ENCODE results near the gene GLRX5.

The GLRX5 gene

GRCh38 chr14:95494456-95494855, 40.4 kb upstream of the GLRX5 start:
- Histone ChIP-seq H3K9me3 (ENCODE audit: control insufficient read depth, low read length) (no peaks in the 10 kb centered on the region), H4K8ac (ENCODE audit: low read length) (no peak overlapping the region), H3K23ac (ENCODE audit: low read length in 2 of 2) (no peak overlapping the region), H3K4me3 (ENCODE audit: insufficient read depth in 1 of 2, low read depth in 1 of 2, low read length in 2 of 2) (no peak overlapping the region), H3K27ac (ENCODE audit: low read length, poor library complexity, severe bottlenecking) (no peak overlapping the region), H2BK15ac (ENCODE audit: low read depth, poor library complexity, severe bottlenecking) (no peak overlapping the region), H3K4ac (ENCODE audit: low read depth in 1 of 2, low read length in 2 of 2) (no peak overlapping the region), H2AFZ (ENCODE audit: low read depth, low read length) (no peak overlapping the region), H3K9ac (ENCODE audit: low read length) (no peak overlapping the region), H3K14ac (ENCODE audit: low read length in 2 of 2) (peak overlapping the region in 1 of 2 experiments; percentile 35), H2BK12ac (ENCODE audit: low read length in 2 of 2) (peak overlapping the region; percentile 9 to 73), H4K91ac (ENCODE audit: low read length) (peak overlapping the region; percentile 70), H3K4me2 (ENCODE audit: low read length, poor library complexity, severe bottlenecking) (no peak overlapping the region), H3K18ac (ENCODE audit: low read depth in 1 of 2, low read length in 2 of 2) (peak overlapping the region in 1 of 2 experiments; percentile 54), H3K27me3 (ENCODE audit: control insufficient read depth in 1 of 2, insufficient read depth in 1 of 2, low read length in 2 of 2) (no peaks in the 10 kb centered on the region), H2BK5ac (ENCODE audit: low read depth, low read length, poor library complexity, severe bottlenecking) (no peak overlapping the region), H3K79me1 (replicated peaks; ENCODE audit: low read length, poor library complexity, severe bottlenecking) (no peaks in the 10 kb centered on the region), H3K4me1 (ENCODE audit: control insufficient read depth, insufficient read depth, low read depth, low read length) (peaks cover 4% of the 10 kb centered on the region), H2AK5ac (ENCODE audit: low read length, severe bottlenecking) (no peak overlapping the region), H2BK120ac (ENCODE audit: low read depth, low read length) (no peak overlapping the region), H3K36me3 (ENCODE audit: control insufficient read depth in 1 of 2, insufficient read depth in 2 of 2, low read depth in 1 of 2, low read length in 2 of 2) (peaks cover 0 to 9% of the 10 kb centered on the region in 2 experiments)
- 97% methylated on average over 4 of the region's 4 CpGs for WGBS
- no peak for DNase-seq

DNA sequence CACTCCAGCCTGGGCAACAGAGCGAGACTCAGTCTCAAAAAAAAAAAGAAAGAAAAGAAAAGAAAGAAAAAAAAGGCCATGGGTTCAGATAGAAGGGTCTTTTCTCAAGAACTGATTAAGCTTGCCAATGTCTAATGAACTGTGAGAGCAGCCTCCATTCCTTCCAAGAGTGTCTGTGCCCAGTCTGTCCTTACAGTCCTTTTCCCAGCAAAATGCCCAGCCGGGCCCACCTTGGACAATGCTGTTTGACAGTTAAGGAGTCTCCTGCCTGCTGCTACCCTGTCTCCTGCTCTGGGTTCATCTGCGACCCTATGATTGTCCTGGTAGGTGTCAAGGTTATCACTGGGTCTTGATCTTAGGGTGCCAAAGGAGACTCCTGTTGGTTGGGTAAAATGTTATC, 39.8 kb upstream of the GLRX5 start:
- WGBS: 86% methylated on average over 2 of the region's 3 CpGs
- DNase-seq: no peak
- H3K4me1 ChIP-seq (ENCODE audit: control insufficient read depth, insufficient read depth, low read depth, low read length): peaks cover 4% of the 10 kb centered on the region
- H3K4me2 ChIP-seq (ENCODE audit: low read length, poor library complexity, severe bottlenecking): no peak overlapping the region
- H3K27me3 ChIP-seq (ENCODE audit: control insufficient read depth in 1 of 2, insufficient read depth in 1 of 2, low read length in 2 of 2): no peaks in the 10 kb centered on the region
- H3K18ac ChIP-seq (ENCODE audit: low read depth in 1 of 2, low read length in 2 of 2): peak overlapping the region; percentile 75 to 77
- peaks cover 0 to 9% of the 10 kb centered on the region in 2 experiments for H3K36me3 ChIP-seq (ENCODE audit: control insufficient read depth in 1 of 2, insufficient read depth in 2 of 2, low read depth in 1 of 2, low read length in 2 of 2)
- no peak overlapping the region for H3K4me3 ChIP-seq (ENCODE audit: insufficient read depth in 1 of 2, low read depth in 1 of 2, low read length in 2 of 2)
- H4K91ac ChIP-seq (ENCODE audit: low read length): no peak overlapping the region
- no peak overlapping the region for H2BK5ac ChIP-seq (ENCODE audit: low read depth, low read length, poor library complexity, severe bottlenecking)
- H4K8ac ChIP-seq (ENCODE audit: low read length): no peak overlapping the region
- H2BK12ac ChIP-seq (ENCODE audit: low read length in 2 of 2): peak overlapping the region; percentile 6 to 96
- H3K79me1 ChIP-seq (replicated peaks; ENCODE audit: low read length, poor library complexity, severe bottlenecking): no peaks in the 10 kb centered on the region
- H3K9ac ChIP-seq (ENCODE audit: low read length): no peak overlapping the region
- peak overlapping the region in 1 of 2 experiments; percentile 21 for H3K4ac ChIP-seq (ENCODE audit: low read depth in 1 of 2, low read length in 2 of 2)
- H3K23ac ChIP-seq (ENCODE audit: low read length in 2 of 2): no peak overlapping the region
- H3K14ac ChIP-seq (ENCODE audit: low read length in 2 of 2): peak overlapping the region in 1 of 2 experiments; percentile 53
- no peak overlapping the region for H2AK5ac ChIP-seq (ENCODE audit: low read length, severe bottlenecking)
- no peaks in the 10 kb centered on the region for H3K9me3 ChIP-seq (ENCODE audit: control insufficient read depth, low read length)
- H2BK15ac ChIP-seq (ENCODE audit: low read depth, poor library complexity, severe bottlenecking): no peak overlapping the region
- no peak overlapping the region for H2BK120ac ChIP-seq (ENCODE audit: low read depth, low read length)
- H3K27ac ChIP-seq (ENCODE audit: low read length, poor library complexity, severe bottlenecking): no peak overlapping the region
- no peak overlapping the region for H2AFZ ChIP-seq (ENCODE audit: low read depth, low read length)

DNA sequence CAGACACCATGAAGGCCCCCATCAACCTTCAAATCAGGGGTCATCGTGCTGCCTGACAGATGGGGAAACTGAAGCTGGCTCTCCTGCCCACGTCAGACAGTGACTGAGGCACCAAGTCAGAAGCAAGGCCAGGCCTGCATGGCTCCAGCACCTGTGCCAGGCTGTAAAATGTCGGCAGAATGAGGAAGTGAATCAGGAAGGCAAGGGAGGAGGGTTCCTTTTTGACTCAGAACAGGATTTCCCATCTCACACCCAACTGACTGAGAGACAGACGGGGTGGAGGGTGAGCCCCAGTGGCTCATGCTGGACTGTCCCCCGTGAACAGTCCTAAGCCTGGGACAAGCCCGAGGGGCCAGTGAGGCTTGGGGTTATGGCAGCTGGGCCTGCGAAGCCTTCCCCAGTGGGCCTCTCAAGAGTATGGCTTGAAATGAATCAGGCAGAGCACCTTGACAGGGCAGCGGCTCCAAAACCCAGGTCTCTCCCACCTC, 39.3 kb upstream of the GLRX5 start:
- peak overlapping the region; percentile 75 to 77 for H3K18ac ChIP-seq (ENCODE audit: low read depth in 1 of 2, low read length in 2 of 2)
- no peak overlapping the region for H4K8ac ChIP-seq (ENCODE audit: low read length)
- peaks cover 0 to 9% of the 10 kb centered on the region in 2 experiments for H3K36me3 ChIP-seq (ENCODE audit: control insufficient read depth in 1 of 2, insufficient read depth in 2 of 2, low read depth in 1 of 2, low read length in 2 of 2)
- no peak overlapping the region for H3K23ac ChIP-seq (ENCODE audit: low read length in 2 of 2)
- no peaks in the 10 kb centered on the region for H3K79me1 ChIP-seq (replicated peaks; ENCODE audit: low read length, poor library complexity, severe bottlenecking)
- H2BK15ac ChIP-seq (ENCODE audit: low read depth, poor library complexity, severe bottlenecking): no peak overlapping the region
- H4K91ac ChIP-seq (ENCODE audit: low read length): peak overlapping the region; percentile 29
- no peak overlapping the region for H3K9ac ChIP-seq (ENCODE audit: low read length)
- H2AK5ac ChIP-seq (ENCODE audit: low read length, severe bottlenecking): no peak overlapping the region
- H2BK120ac ChIP-seq (ENCODE audit: low read depth, low read length): no peak overlapping the region
- H3K4me2 ChIP-seq (ENCODE audit: low read length, poor library complexity, severe bottlenecking): no peak overlapping the region
- peak overlapping the region; percentile 20 to 21 for H3K4ac ChIP-seq (ENCODE audit: low read depth in 1 of 2, low read length in 2 of 2)
- H2AFZ ChIP-seq (ENCODE audit: low read depth, low read length): no peak overlapping the region
- H2BK12ac ChIP-seq (ENCODE audit: low read length in 2 of 2): peak overlapping the region; percentile 9 to 96
- H3K14ac ChIP-seq (ENCODE audit: low read length in 2 of 2): peak overlapping the region in 1 of 2 experiments; percentile 53
- no peak overlapping the region for H2BK5ac ChIP-seq (ENCODE audit: low read depth, low read length, poor library complexity, severe bottlenecking)
- no peak for DNase-seq
- no peaks in the 10 kb centered on the region for H3K9me3 ChIP-seq (ENCODE audit: control insufficient read depth, low read length)
- H3K27ac ChIP-seq (ENCODE audit: low read length, poor library complexity, severe bottlenecking): no peak overlapping the region
- WGBS: 87% methylated on average over 7 of the region's 8 CpGs
- H3K4me1 ChIP-seq (ENCODE audit: control insufficient read depth, insufficient read depth, low read depth, low read length): peaks cover 7% of the 10 kb centered on the region
- no peaks in the 10 kb centered on the region for H3K27me3 ChIP-seq (ENCODE audit: control insufficient read depth in 1 of 2, insufficient read depth in 1 of 2, low read length in 2 of 2)
- H3K4me3 ChIP-seq (ENCODE audit: insufficient read depth in 1 of 2, low read depth in 1 of 2, low read length in 2 of 2): no peak overlapping the region

DNA sequence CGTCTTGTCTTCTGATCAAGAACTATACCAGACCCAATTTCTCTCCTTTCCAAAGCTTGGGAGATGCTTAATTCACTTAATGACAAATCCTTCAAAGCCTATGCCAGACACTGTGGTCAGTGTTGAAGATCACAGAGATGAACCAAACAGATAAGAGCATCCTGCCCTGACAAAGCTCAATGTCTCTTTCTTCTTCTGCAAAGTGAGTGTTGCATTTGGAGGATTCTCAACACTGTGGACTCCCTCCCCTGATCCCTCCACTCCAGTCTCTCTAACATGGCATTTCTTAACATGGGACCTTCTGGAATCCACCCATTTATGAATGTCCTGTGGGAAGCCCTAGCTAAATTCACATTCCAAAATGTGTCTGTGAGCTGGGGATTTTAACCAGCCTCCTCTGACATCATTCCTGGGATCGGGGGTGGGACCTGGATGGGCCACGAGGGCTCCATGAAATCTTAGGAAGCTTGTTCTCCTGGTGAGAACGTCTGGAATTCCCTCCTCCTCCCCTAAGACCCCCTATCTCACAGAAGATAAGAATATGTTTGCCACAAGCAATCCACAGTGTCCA, 38.7 kb upstream of the GLRX5 start:
- Histone ChIP-seq H3K4ac (ENCODE audit: low read depth in 1 of 2, low read length in 2 of 2) (peak overlapping the region; percentile 20 to 28), H3K4me2 (ENCODE audit: low read length, poor library complexity, severe bottlenecking) (no peak overlapping the region), H4K8ac (ENCODE audit: low read length) (no peak overlapping the region), H2BK15ac (ENCODE audit: low read depth, poor library complexity, severe bottlenecking) (no peak overlapping the region), H3K23ac (ENCODE audit: low read length in 2 of 2) (no peak overlapping the region), H3K9ac (ENCODE audit: low read length) (peak overlapping the region; percentile 61), H2BK5ac (ENCODE audit: low read depth, low read length, poor library complexity, severe bottlenecking) (no peak overlapping the region), H3K14ac (ENCODE audit: low read length in 2 of 2) (no peak overlapping the region), H3K4me3 (ENCODE audit: insufficient read depth in 1 of 2, low read depth in 1 of 2, low read length in 2 of 2) (no peak overlapping the region), H2AFZ (ENCODE audit: low read depth, low read length) (no peak overlapping the region), H4K91ac (ENCODE audit: low read length) (no peak overlapping the region), H2BK12ac (ENCODE audit: low read length in 2 of 2) (peak overlapping the region in 1 of 2 experiments; percentile 2), H3K79me1 (replicated peaks; ENCODE audit: low read length, poor library complexity, severe bottlenecking) (no peaks in the 10 kb centered on the region), H3K36me3 (ENCODE audit: control insufficient read depth in 1 of 2, insufficient read depth in 2 of 2, low read depth in 1 of 2, low read length in 2 of 2) (peaks cover 0 to 9% of the 10 kb centered on the region in 2 experiments), H3K9me3 (ENCODE audit: control insufficient read depth, low read length) (no peaks in the 10 kb centered on the region), H3K4me1 (ENCODE audit: control insufficient read depth, insufficient read depth, low read depth, low read length) (peaks cover 10% of the 10 kb centered on the region), H2BK120ac (ENCODE audit: low read depth, low read length) (no peak overlapping the region), H2AK5ac (ENCODE audit: low read length, severe bottlenecking) (no peak overlapping the region), H3K18ac (ENCODE audit: low read depth in 1 of 2, low read length in 2 of 2) (peak overlapping the region in 1 of 2 experiments; percentile 75), H3K27ac (ENCODE audit: low read length, poor library complexity, severe bottlenecking) (no peak overlapping the region), H3K27me3 (ENCODE audit: control insufficient read depth in 1 of 2, insufficient read depth in 1 of 2, low read length in 2 of 2) (no peaks in the 10 kb centered on the region)
- DNase-seq: peak; percentile 87
- WGBS: 20% methylated on average over 4 of the region's 4 CpGs

All from mesenchymal stem cell (in vitro differentiated cells and primary cell).